Epidermal melanocyte (primary cell): ENCODE data around the gene TBC1D24.
"Not testable (repeated sequence)": the region's sequence is repeated elsewhere in the genome, so short reads cannot be mapped to it uniquely, and the experiment has no call there.

Source experiments
- DNase-seq: peaks from one replicate; pipeline ENCODE4 v3.0.0; 2011; ENCODE audit warnings: low spot score; ENCODE audit not compliant: insufficient read length

TBC1D24 gene

GRCh38 chr16:2474877-2475412 lies at the start of gene TBC1D24:
Gene TBC1D24 (plus strand): TSS chr16:2475127. CDS start chr16:2496149, 21,022 bp downstream.
- peak; percentile 100 for DNase-seq

- DNase-seq: no peak
Measured at GRCh38 chr16:2425825-2426430, 49.0 kb upstream of the TBC1D24 start.

GRCh38 chr16:2426941-2427361 lies 48.0 kb upstream of the TBC1D24 start:
- DNase-seq: no peak

- DNase-seq: no peak
Measured at GRCh38 chr16:2427526-2427925, 47.4 kb upstream of the TBC1D24 start.

- DNase-seq: no peak
Measured at GRCh38 chr16:2428051-2428783, 46.7 kb upstream of the TBC1D24 start.

- DNase-seq: no peak
Measured at GRCh38 chr16:2428784-2429033, 46.2 kb upstream of the TBC1D24 start.

GRCh38 chr16:2429034-2429770 lies 45.7 kb upstream of the TBC1D24 start, which contains the start of gene CCNF:
Gene CCNF (plus strand): TSS chr16:2429447. CDS start chr16:2429482, 35 bp downstream.
- peak; percentile 93 for DNase-seq

GRCh38 chr16:2429771-2430663 lies 44.9 kb upstream of the TBC1D24 start:
- DNase-seq: no peak

GRCh38 chr16:2432286-2432685 lies 42.6 kb upstream of the TBC1D24 start:
- no peak for DNase-seq

- no peak for DNase-seq
Measured at GRCh38 chr16:2432801-2433505, 42.0 kb upstream of the TBC1D24 start.

- not testable (repeated sequence) for DNase-seq
Measured at GRCh38 chr16:2435236-2435635, 39.7 kb upstream of the TBC1D24 start.

- no peak for DNase-seq
Measured at GRCh38 chr16:2436110-2436509, 38.8 kb upstream of the TBC1D24 start.

GRCh38 chr16:2437032-2437790 lies 37.7 kb upstream of the TBC1D24 start:
- no peak for DNase-seq

GRCh38 chr16:2438121-2438520 lies 36.8 kb upstream of the TBC1D24 start:
- no peak for DNase-seq

- DNase-seq: no peak
Measured at GRCh38 chr16:2439598-2439997, 35.3 kb upstream of the TBC1D24 start.

- DNase-seq: not testable (repeated sequence)
Measured at GRCh38 chr16:2441143-2441804, 33.7 kb upstream of the TBC1D24 start.

GRCh38 chr16:2443555-2443954 lies 31.4 kb upstream of the TBC1D24 start:
- DNase-seq: no peak

- DNase-seq: no peak
Measured at GRCh38 chr16:2447920-2448583, 26.9 kb upstream of the TBC1D24 start.

- no peak for DNase-seq
Measured at GRCh38 chr16:2449118-2449517, 25.8 kb upstream of the TBC1D24 start.
